Measurements from ENCODE around the gene GAST. TPM values are rescaled to one million over a fixed set of nuclear protein-coding genes. Genes with fewer than 3 reads are reported as not detected.
A peak's percentile ranks its signal among the peaks of the same experiment; 100 is the strongest.
"Not testable (repeated sequence)": the region's sequence is repeated elsewhere in the genome, so short reads cannot be mapped to it uniquely, and the experiment has no call there.

GAST gene
- total RNA-seq, 1 donor from 2014 or later = not detected

GRCh38 chr17:41683441-41684007 lies 28.6 kb upstream of the GAST start:
- ATAC-seq = no peak
- no peak for DNase-seq (ENCODE audit: low spot score)

- ATAC-seq (no peak), DNase-seq (ENCODE audit: low spot score) (no peak)
These were observed 28.1 kb upstream of the GAST start for GRCh38 chr17:41684035-41684434.

DNA sequence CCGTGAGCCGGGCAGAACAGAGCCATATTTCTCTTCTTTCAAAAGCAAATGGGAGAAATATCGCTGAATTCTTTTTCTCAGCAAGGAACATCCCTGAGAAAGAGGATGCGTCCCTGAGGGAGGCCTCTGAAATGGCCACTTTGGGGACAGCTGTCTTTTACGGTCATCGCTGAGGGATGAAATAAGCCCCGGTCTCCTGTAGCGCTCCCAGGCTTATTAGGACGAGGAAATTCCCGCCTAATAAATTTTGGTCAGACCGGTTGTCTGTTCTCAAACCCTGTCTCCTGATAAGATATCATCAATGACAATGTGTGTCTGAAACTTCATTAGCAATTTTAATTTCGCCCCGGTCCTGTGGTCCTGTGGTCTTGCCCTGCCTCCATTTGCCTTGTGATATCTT lies 26.4 kb upstream of the GAST start:
- ATAC-seq; DNase-seq (ENCODE audit: low spot score): not testable (repeated sequence)

DNA sequence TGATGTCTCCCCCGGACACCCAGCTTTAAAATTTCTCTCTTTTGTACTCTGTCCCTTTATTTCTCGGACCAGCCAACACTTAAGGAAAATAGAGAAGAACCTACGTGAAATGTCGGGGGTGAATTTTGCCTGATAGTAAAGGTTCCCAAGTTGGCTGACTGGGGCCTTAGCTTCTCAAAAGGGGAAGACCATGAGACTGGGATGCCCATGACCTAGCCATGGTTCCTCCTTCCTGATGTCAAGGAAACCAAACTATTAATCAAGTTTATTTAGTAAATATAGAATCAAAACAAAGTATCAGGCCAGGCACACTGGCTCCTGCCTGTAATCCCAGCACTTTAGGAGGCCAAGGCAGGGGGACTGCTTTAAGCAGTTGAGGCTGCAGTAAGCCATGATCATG lies 25.9 kb upstream of the GAST start:
- no peak for DNase-seq (ENCODE audit: low spot score)
- no peak for ATAC-seq

DNA sequence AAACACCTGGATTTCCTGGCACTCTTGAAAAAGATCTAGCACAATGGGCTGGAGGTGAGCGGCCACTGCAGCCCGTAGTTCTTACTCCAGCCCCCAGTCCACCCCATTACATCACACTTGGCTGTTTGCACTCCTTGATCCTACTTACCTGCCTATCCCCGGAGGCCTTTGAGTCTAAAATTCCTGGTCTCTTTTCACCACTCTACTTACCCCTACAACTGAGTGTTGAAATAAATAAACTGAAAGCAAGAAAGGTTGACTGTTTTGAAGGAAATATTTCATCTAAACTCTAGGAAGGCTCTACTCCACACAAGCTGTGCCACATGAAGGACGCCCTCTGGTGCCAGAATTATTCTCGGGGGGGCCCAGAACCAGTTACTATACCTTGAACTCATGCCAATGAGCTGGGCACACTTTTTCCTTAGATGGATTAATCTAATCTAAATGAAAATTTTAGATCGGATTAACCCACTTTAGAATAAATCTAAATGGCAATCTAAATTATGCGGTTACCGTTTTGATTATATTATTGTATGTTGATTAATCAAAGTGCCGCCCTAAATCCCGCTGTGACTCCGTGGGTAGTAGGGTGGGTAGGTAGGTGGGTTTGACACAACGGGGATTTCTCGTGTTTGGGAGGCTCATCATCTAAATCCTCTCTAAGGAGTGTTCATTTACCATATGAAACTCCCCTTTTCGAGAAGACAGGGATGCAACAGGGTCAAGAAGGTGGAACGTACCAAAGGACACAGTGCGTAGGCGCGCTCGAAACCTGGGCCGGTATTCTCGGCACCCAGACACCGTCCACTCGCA lies 24.1 kb upstream of the GAST start:
- DNase-seq (ENCODE audit: low spot score) = peak; percentile 71
- peak; percentile 5 for ATAC-seq

DNA sequence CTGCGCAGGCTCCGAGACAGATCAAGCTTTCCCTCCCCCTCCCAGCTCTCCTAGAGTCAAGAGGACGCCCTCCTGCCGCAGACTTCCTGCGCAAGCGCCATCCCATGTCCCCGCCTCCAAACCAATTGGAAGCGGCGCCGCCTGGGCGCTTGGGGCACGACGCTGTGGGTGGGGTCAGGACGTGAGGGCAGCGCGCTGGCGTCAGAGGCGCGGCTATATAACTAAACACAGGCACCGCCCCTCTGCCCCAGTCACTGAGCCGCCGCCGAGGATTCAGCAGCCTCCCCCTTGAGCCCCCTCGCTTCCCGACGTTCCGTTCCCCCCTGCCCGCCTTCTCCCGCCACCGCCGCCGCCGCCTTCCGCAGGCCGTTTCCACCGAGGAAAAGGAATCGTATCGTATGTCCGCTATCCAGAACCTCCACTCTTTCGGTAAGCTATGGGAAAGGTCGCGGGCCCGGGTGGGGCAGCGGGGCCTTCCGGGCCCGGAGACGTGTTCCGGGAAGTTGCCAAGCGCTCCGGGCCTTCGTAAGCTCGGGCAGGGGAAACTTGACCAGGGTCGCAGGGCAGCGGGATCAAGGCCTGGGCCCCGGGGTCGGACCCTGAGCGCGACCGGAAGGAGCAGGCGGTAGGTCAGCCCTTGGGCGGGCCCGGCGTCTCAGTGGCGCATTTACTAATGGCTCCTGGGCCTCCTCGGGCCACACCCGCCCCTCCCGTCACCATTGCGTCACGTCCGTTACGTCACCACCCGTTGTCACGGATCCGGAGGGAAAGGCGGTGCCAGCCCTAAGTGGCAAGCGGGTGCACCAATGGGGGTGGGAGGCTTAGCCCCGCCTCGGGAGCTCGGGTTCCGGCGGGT lies 23.3 kb upstream of the GAST start, which contains the start of gene EIF1:
Gene EIF1, plus strand, starts transcription at position 245 of the 856 bp plus-strand sequence. Its CDS starts 154 bp downstream, at position 399.
- DNase-seq (ENCODE audit: low spot score) (peak; percentile 100), ATAC-seq (peak; percentile 85)

- ATAC-seq (no peak), DNase-seq (ENCODE audit: low spot score) (no peak)
These were observed 22.4 kb upstream of the GAST start for GRCh38 chr17:41689497-41690299.

GRCh38 chr17:41690497-41690896 lies 21.6 kb upstream of the GAST start:
- DNase-seq (ENCODE audit: low spot score) (no peak), ATAC-seq (no peak)

GRCh38 chr17:41691031-41691777 lies 20.9 kb upstream of the GAST start:
- ATAC-seq (no peak), DNase-seq (ENCODE audit: low spot score) (no peak)

DNA sequence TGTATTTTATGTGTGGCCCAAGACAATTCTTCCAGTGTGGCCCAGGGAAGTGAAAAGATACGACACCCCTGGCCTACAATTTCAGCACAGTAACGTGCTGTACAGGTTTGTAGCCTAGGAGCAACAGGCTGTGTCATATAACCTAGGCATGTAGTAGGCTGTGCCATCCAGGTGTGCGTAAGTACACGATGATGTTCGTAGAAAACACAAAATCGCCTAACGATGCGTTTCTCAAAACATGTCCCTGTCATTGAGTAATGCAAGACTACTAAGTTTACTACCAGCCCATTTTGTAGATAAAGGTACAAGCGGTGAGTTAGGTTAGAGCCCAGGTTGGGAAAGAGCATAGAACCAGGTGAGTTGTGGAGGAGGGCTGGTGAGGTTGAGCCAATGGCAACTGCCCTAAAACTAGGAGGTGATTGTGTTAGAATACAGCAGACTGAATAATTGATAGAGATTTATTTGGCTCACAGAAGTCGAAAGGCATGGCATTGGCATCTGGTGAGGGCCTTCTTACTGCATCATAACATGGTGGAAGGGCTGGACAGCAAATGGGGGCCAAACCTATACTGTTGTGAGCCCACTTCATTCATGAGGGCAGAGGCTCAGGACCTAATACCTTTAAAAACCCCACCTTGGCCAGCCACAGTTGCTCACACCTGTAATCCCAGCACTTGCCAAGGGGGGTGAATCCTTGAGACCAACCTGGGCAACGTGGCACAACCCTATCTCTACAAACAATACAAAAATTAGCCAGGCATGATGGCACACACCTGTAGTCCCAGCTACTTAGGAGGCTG lies 19.2 kb upstream of the GAST start:
- no peak for DNase-seq (ENCODE audit: low spot score)
- ATAC-seq = no peak

DNA sequence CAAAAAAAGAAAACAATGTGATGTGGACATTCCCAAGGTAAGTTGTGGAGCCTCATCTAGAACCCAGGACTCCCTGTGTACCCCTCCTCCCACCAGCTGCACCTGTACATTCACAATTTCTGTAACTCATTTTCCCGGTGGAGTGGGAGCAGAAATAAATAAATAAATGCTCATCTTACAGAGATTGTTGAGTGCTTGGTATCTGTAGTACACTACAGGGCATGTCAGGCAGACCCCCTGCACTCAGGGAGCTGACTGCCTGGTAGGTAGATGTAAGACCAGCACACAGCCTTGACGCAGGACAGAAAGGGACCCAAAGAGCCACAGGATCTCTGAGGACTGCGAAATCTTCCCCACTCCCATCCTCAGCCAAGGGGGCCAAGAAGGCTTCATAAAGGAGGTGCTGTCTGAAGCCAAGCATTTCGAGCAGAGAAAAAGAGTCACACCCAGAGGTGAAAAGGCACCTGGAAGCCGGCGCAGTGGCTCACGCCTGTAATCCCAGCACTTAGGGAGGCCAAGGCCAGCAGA lies 16.9 kb upstream of the GAST start:
- ATAC-seq = peak; percentile 5
- no peak for DNase-seq (ENCODE audit: low spot score)

GRCh38 chr17:41695954-41696757 lies 16.0 kb upstream of the GAST start:
- peak; percentile 70 for ATAC-seq
- no peak for DNase-seq (ENCODE audit: low spot score)

GRCh38 chr17:41697122-41697962 lies 14.8 kb upstream of the GAST start:
- DNase-seq (ENCODE audit: low spot score) (peak; percentile 85), ATAC-seq (peak; percentile 86)

DNA sequence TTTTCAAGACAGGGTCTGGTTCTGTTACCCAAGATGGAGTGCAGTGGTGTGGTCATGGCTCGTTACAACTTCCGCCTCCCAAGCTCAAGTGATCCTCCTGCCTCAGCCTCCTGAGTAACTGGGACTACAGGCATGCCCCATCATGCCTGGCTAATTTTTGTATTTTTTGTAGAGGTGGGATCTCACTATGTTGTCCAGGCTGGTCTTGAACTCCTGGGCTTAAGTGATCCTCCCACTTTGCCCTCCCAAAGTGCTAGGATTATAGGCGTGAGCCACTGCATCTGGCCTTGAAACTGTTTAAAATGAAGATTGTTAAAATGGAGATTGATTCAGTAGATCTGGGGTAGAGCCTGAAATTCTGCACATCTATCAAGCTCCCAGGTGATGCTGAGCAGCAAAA lies 11.3 kb upstream of the GAST start:
- DNase-seq (ENCODE audit: low spot score); ATAC-seq: not testable (repeated sequence)

DNA sequence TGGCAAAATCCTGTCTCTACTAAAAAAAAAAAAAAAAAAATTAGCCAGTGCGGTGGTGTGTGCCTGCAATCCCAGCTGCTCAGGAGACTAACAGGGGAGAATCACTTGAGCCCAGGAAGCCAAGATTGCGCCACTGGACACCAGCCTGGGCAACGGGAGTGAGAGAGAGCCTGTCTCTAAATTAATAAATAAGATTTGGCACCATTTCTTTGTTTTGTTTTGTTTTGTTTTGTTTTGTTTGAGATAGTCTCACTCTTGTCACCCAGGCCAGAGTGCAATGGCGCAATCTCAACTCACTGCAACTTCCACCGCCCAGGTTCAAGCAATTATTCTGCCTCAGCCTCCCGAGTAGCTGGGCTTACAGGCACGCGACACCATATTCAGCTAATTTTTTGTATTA lies 9.4 kb upstream of the GAST start:
- DNase-seq (ENCODE audit: low spot score) = no peak
- peak; percentile 73 for ATAC-seq

- DNase-seq (ENCODE audit: low spot score) (no peak), ATAC-seq (no peak)
These were observed 6.7 kb upstream of the GAST start for GRCh38 chr17:41705271-41705991.

All from left lobe of liver (tissue), 2 donors.